Upper lobe of left lung (tissue), 4 donors: ENCODE results near the gene DLGAP1.

Experiments
- CTCF ChIP-seq, 6 experiments: fragments of 450-650 bp in 4 of 6; fragments of 200-600 bp in 2 of 6; sonication (generic) in 2 of 6; IDR thresholded peaks; one replicate each; pipeline ENCODE4 v1.5.1; 2016 to 2019; ENCODE audit warnings: antibody characterized with exemption in 6 of 6
- EP300 ChIP-seq, 4 donors: sonication (generic); formaldehyde crosslinking; IDR thresholded peaks; one replicate each; pipeline ENCODE4 v1.5.1; 2017; ENCODE audit warnings: antibody characterized with exemption in 4 of 4, control low read depth in 2 of 4
- POLR2A ChIP-seq, 4 donors: fragments of 450-650 bp; IDR thresholded peaks; one replicate each; pipeline ENCODE4 v1.5.1; 2016 to 2017; ENCODE audit warnings: antibody characterized with exemption in 4 of 4, mild to moderate bottlenecking in 2 of 4

GRCh38 chr18:3608488-3608887 lies 846.6 kb downstream of the DLGAP1 start:
- no peak for TF ChIP-seq POLR2A (IDR thresholded peaks at IDR 0.05)
- TF ChIP-seq CTCF (IDR thresholded peaks at IDR 0.05), result no peak
- TF ChIP-seq EP300 (IDR thresholded peaks at IDR 0.05), result no peak
